K562 (cell line): ENCODE results near the gene JAKMIP1. TPM values are rescaled to one million over a fixed set of nuclear protein-coding genes. Genes with fewer than 3 reads are reported as not detected.

Source experiments
- polyA plus RNA-seq, 8 experiments: library from polyadenylated mRNA; depleted of rRNA in 4 of 8; stranded (reverse) in 5 of 8; unstranded in 3 of 8; fragments of >200 nt; fragmentation: Nextera tagmentation in 2 of 8; fragmentation: Illumina TruSeq in 1 of 8; extraction: Ambion mirVana in 2 of 8; extraction: Trizol in 1 of 8; gene quantifications; 2 replicates each; pipeline versions ENCODE4 v1.2.1 to v1.2.3, GENCODE V29; 2011 to 2014; ENCODE audit warnings: inconsistent platforms in 1 of 8, missing spikeins in 1 of 8
- total RNA-seq, 7 experiments: library from RNA; depleted of rRNA in 6 of 7; stranded (reverse); fragments of >200 nt in 6 of 7; fragmentation: Illumina TruSeq in 2 of 7; extraction: Trizol in 2 of 7; gene quantifications; 2 replicates each; pipeline versions ENCODE4 v1.2.1 to v1.2.3, GENCODE V29; 2011 to 2021; ENCODE audit warnings: low replicate concordance in 1 of 7

Gene JAKMIP1
- total and polyA plus RNA-seq, 9 of the 15 experiments (the other 6 are each of a cell fraction or from before 2014, with no cell fraction given), result not detected

Other genes starting within 250 kb of the JAKMIP1 start
- not detected in 2 replicates for gene C4orf50, start 182.1 kb downstream of the JAKMIP1 start, total RNA-seq (2014; rRNA removed)
- not detected in 2 replicates for gene C4orf50, start 182.1 kb downstream of the JAKMIP1 start, total RNA-seq (2014; rRNA removed; fragmentation: Illumina TruSeq; extraction: Trizol)
- gene C4orf50, start 182.1 kb downstream of the JAKMIP1 start, total RNA-seq (2015; rRNA removed; fragmentation: Illumina TruSeq; extraction: Trizol), result not detected in 2 replicates
- not detected in 2 replicates for gene C4orf50, start 182.1 kb downstream of the JAKMIP1 start, total RNA-seq (2021)
- not detected in 2 replicates for gene C4orf50, start 182.1 kb downstream of the JAKMIP1 start, polyA plus RNA-seq (2011; rRNA removed)
- not detected in 2 replicates for gene C4orf50, start 182.1 kb downstream of the JAKMIP1 start, polyA plus RNA-seq (2014; fragmentation: Illumina TruSeq; extraction: Trizol)
- gene C4orf50, start 182.1 kb downstream of the JAKMIP1 start, polyA plus RNA-seq (2014; fragmentation: Nextera tagmentation; extraction: Ambion mirVana), result not detected
- not detected in 2 replicates for gene C4orf50, start 182.1 kb downstream of the JAKMIP1 start, polyA plus RNA-seq (2014; rRNA removed)
- gene WFS1, start 69.3 kb upstream of the JAKMIP1 start, total RNA-seq (2014; rRNA removed), result 0.82 TPM in 1 of 2 replicates, not detected in the other
- not detected in 2 replicates for gene WFS1, start 69.3 kb upstream of the JAKMIP1 start, total RNA-seq (2014; rRNA removed; fragmentation: Illumina TruSeq; extraction: Trizol)
- 0.04 TPM in 1 of 2 replicates, not detected in the other for gene WFS1, start 69.3 kb upstream of the JAKMIP1 start, total RNA-seq (2015; rRNA removed; fragmentation: Illumina TruSeq; extraction: Trizol)
- 0.27 and 0.29 TPM in 2 replicates for gene WFS1, start 69.3 kb upstream of the JAKMIP1 start, total RNA-seq (2021)
- gene WFS1, start 69.3 kb upstream of the JAKMIP1 start, polyA plus RNA-seq (2011; rRNA removed), result 0.01 and 0.03 TPM in 2 replicates
- 0.03 and 0.12 TPM in 2 replicates for gene WFS1, start 69.3 kb upstream of the JAKMIP1 start, polyA plus RNA-seq (2014; fragmentation: Illumina TruSeq; extraction: Trizol)
- gene WFS1, start 69.3 kb upstream of the JAKMIP1 start, polyA plus RNA-seq (2014; fragmentation: Nextera tagmentation; extraction: Ambion mirVana), result not detected
- gene WFS1, start 69.3 kb upstream of the JAKMIP1 start, polyA plus RNA-seq (2014; rRNA removed), result not detected in 2 replicates